GM18867 (cell line): ENCODE measurements around the gene MLLT10.
A peak's percentile ranks its signal among the peaks of the same experiment; 100 is the strongest.
"Not testable (repeated sequence)": the region's sequence is repeated elsewhere in the genome, so short reads cannot be mapped to it uniquely, and the experiment has no call there.

ENCODE experiments used
- ATAC-seq: cut with Tn5 transposase; IDR thresholded peaks from one replicate; pipeline ENCODE4 v1.9.1; 2021; ENCODE audit warnings: mild to moderate bottlenecking, moderate library complexity; ENCODE audit not compliant: unreplicated experiment

MLLT10 gene

GRCh38 chr10:21574514-21574913 lies 40.5 kb downstream of the MLLT10 start:
- ATAC-seq: not testable (repeated sequence)

DNA sequence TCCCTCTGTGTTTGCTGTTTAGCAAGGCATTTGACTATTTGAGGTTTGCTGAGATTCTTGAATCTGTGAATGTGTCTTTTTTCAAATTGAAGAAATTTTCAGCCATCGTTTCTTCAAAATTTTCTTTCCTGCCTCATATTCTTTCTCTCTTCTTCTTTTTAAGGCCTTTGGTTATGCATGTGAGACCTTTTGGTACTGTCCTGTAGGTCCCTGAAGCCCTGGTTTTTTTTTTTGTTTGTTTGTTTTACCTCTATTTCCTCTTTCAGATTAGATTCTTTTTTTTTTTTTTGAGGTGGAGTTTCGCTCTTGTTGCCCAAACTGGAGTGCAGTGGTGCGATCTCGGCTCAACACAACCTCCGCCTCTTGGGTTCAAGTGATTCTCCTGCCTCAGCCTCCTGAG lies 45.3 kb downstream of the MLLT10 start:
- no peak for ATAC-seq

- ATAC-seq: peak; percentile 79
Measured at GRCh38 chr10:21581421-21581834, 47.4 kb downstream of the MLLT10 start.

GRCh38 chr10:21584834-21585530 lies 51.0 kb downstream of the MLLT10 start:
- no peak for ATAC-seq

DNA sequence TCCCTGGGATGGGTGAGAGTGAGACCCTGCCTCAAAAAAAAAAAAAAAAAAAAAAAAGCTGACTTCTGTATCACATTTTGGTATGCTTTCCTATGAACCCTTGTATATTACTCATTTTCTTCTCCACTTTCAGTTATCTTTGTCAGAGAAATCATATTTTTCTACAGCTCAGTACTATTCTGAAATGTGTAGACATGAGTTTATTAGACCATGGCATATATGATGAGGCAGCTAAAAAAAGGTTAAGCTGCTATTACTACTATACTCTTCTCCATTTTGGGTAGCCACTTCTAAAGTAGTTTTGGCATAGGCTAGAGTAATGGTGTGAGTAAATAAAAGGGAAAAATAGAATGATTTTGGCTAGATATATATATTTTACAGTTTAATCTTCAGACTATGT lies 53.4 kb downstream of the MLLT10 start:
- ATAC-seq: no peak

DNA sequence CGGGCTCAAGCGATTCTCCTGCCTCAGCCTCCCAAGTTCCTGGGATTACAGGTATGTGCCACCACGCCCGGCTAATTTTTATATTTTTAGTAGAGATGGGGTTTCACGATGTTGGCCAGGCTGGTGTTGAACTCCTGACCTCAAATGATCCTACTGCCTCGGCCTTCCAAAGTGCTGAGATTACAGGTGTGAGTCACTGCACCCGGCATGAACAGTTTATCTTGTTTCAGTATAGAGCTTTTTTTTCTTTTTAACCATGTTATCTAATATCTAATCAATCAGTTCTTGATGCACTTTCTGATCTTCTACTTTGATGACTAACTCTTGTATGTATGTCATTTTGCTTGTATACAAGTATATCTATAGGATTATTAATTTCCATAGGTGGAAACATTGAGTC lies 54.1 kb downstream of the MLLT10 start:
- ATAC-seq: not testable (repeated sequence)

GRCh38 chr10:21593986-21594385 lies 60.0 kb downstream of the MLLT10 start:
- no peak for ATAC-seq

DNA sequence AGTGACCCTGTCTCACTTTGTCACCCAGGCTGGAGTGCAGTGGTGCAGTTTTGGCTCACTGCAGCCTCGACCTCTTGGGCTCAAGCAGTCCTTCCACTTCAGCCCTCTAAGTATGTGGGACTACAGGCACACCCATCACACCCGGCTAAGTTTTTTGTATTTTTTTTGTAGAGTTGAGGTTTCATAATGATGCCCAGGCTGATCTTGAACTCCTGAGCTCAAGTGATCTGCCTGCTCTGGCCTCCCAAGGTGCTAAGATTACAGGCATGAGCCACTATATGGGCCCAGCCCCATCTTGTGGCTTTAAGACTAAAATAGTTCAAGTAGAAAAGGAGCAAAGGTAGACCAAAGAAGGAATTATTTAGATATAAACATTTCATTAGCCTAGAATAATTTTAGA lies 65.5 kb downstream of the MLLT10 start:
- ATAC-seq: no peak

DNA sequence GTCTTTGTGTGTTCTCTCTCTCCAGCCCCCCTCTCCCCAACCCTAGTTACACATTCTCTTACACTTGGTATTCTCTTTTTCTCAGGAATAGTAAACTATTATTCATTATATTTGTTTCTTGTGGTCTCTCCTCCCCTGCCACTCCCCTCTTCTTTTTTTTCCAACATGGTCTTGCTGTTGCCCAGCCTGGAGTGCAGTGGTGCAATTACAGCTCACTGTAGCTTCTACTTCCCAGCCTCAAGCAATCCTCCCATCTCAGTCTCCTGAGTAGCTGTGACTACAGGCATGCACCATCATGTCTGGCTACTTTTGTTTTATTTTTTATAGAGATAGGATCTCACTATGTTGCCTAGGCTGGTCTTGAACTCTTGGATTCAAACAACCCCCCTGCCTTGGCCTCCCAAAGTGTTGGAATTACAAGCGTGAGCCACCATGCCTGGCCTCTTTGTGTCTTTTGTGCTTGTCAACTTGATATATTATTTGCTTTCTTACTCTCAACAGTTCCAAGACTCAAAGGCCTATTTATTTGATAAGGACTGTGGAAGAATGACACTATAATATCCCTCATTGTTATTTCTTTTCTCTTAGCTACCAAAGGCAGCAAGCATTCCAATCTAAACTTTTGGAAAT lies 66.9 kb downstream of the MLLT10 start:
- no peak for ATAC-seq

GRCh38 chr10:21602313-21602712 lies 68.3 kb downstream of the MLLT10 start:
- no peak for ATAC-seq

- no peak for ATAC-seq
Measured at GRCh38 chr10:21603721-21604120, 69.7 kb downstream of the MLLT10 start.

DNA sequence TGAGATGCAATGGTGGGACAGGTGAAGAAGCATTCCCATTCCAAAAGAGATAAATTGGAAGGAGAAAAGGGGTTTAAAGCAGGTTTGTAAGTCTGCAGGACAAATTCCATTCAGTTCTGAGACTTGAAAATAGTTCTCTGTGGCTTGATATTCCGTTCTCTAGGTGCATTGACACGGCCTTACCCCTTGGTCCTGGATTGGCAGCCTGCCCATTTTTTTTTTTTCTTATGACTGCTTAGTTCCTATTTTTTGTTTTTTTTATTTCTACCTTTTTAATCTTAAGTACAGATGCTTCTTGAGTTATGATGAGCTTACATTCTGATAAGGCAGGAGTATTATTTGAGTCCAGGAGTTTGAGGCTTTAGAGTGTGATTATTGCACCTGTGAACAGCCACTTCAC lies 70.6 kb downstream of the MLLT10 start:
- ATAC-seq: no peak

GRCh38 chr10:21607907-21608306 lies 73.9 kb downstream of the MLLT10 start:
- ATAC-seq: no peak

DNA sequence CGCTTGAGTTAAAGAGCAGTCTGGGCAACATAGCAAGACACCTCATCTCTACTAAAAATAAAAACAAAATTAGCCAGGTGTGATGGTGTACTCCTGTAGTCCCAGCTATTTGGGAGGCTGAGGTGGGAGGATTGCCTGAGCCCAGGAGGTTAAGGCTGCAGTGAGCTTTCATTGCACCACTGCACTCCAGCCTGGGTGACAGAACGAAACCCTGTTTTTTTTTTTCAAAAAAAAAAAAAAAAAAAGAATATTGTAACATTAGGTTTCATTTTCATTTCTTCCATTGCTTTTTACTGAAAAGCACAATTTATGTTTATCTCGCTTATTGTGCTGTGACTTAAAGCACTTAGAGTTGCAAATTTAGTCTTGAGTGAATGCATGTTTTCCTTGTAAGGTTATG lies 80.0 kb downstream of the MLLT10 start:
- ATAC-seq: peak; percentile 47

GRCh38 chr10:21617267-21617666 lies 83.2 kb downstream of the MLLT10 start:
- ATAC-seq: no peak

GRCh38 chr10:21623291-21623690 lies 89.3 kb downstream of the MLLT10 start:
- ATAC-seq: no peak

DNA sequence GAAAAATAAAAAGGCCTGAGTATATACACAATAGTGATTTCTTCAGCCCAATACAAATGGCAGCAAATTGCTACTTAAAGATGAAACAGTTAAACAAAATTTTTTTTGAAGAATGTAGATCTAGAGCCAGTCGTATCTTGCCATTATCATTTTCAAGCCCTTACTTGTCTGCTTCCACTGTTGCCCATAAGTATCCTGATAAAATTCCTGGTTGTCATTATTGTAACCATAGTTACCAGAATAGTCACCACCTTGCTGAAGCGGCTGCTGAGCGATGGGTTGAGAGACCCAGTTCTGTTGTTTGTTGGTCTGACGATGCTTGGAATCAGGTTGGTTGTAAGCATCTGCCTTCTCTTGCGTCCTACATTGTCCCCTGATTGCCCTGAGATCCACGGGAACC lies 90.4 kb downstream of the MLLT10 start:
- ATAC-seq: not testable (repeated sequence)

DNA sequence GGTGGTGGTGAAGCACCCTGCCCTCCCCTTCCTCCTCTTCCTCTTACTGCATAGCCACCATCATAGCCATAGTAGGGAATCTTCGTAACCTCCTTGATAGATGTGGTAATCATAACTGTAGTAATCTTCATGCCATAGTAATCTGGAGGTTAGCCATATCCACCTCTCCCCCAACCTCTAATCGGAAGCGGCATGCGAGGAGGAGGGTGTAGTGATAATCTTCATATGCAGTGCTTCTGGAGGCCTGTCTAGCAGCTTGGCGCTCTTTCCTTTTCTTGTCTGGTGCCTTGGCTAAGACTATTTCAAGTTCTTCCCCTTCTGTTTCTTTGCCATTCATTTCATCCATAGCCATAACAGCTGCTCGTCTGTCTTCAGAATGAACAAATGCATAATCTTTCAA lies 90.9 kb downstream of the MLLT10 start:
- no peak for ATAC-seq

- ATAC-seq: no peak
Measured at GRCh38 chr10:21625623-21626229, 91.7 kb downstream of the MLLT10 start.

DNA sequence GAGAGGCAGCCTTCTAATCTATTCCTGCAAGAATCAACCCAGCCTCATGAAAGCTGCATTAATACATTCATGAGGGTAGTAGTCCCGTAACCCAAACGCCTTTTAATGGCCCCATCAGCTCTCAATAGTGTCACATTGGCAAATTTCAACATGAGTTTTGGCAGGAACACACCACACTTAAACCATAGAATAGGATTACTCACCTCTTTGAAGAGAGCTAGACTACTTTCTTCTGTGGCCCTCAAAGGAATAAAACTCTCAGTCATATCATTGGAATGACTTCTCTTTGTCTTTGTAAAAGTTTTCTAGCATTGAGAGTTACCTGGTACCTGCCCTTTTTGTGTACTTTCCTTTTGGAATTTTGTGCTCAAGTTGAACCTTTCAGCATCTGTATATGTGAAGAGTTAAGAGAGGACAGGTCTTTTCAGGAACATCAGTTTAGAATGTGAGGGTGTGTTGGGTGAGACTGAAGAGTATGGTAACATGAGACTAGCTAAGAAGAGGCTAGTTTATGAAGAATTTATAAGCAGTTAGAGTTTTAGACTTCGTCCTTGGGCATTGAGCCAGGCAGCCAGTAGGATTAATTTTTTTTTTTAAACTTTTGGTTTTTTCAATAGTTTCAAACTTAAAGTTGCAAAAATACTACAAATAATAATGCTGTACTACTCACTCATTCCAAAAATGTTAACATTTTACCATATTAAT lies 92.6 kb downstream of the MLLT10 start:
- ATAC-seq: no peak

DNA sequence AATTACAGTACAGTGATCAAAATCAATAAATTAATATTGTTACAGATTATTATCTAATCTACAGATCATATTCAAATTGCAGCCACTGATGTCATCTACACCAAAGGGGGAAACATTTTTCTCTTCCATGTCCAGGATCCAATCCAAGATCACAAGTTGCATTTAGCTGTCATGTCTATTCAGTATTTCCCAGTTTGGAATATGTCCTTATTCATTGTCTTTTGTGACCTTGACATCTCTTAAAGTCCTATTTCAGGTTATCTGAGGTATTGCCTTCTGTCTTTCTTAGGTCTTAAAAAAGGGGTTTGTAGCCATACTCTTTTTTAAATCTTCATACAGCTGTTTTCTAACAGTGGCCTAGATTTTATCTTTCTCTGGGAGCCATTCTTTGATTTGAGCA lies 93.3 kb downstream of the MLLT10 start:
- ATAC-seq: no peak

GRCh38 chr10:21628023-21628422 lies 94.0 kb downstream of the MLLT10 start:
- no peak for ATAC-seq
